GM12878 (cell line): ENCODE measurements around the gene SLC19A1. TPM values are rescaled to one million over a fixed set of nuclear protein-coding genes. Genes with fewer than 3 reads are reported as not detected.

Experiments used
- BCL11A ChIP-seq: IDR thresholded peaks from 2 replicates; pipeline ENCODE4 v1.6.1; 2011; ENCODE audit warnings: low read depth, low read length
- CHD2 ChIP-seq: IDR thresholded peaks from 2 replicates; pipeline ENCODE4 v1.6.1; 2011; ENCODE audit warnings: low read depth, low read length, improper control_type of control experiment, borderline replicate concordance
- CREM ChIP-seq: IDR thresholded peaks from 2 replicates; pipeline ENCODE4 v1.6.1; 2014; ENCODE audit warnings: antibody characterized with exemption, low read depth
- DPF2 ChIP-seq: fragments of 450-650 bp; IDR thresholded peaks from 2 replicates; pipeline ENCODE4 v1.6.1; 2017; ENCODE audit warnings: mild to moderate bottlenecking
- FOXK2 ChIP-seq: fragments of 450-650 bp; IDR thresholded peaks from 2 replicates; pipeline ENCODE4 v1.6.1; 2017; ENCODE audit warnings: mild to moderate bottlenecking, moderate library complexity
- HDAC2 ChIP-seq: fragments of 200-600 bp; sonication (generic); IDR thresholded peaks from 2 replicates; pipeline ENCODE4 v1.6.1; 2017
- JUNB ChIP-seq: IDR thresholded peaks from 2 replicates; pipeline ENCODE4 v1.6.1; 2016; ENCODE audit warnings: antibody characterized with exemption, mild to moderate bottlenecking
- KDM1A ChIP-seq: fragments of 200-600 bp; sonication (generic); IDR thresholded peaks from 2 replicates; pipeline ENCODE4 v1.6.1; 2016; ENCODE audit warnings: borderline replicate concordance
- MEF2A ChIP-seq: IDR thresholded peaks from 2 replicates; pipeline ENCODE4 v1.6.1; 2011; ENCODE audit warnings: low read depth, mild to moderate bottlenecking, low read length, moderate library complexity; ENCODE audit not compliant: insufficient read depth
- PML ChIP-seq: IDR thresholded peaks from 2 replicates; pipeline ENCODE4 v1.6.1; 2012; ENCODE audit warnings: low read length, inconsistent platforms
- POU2F2 ChIP-seq: IDR thresholded peaks from 3 replicates; pipeline ENCODE4 v1.6.1; 2011; ENCODE audit warnings: low read depth, mild to moderate bottlenecking, low read length, borderline replicate concordance
- RAD21 ChIP-seq: IDR thresholded peaks from 2 replicates; pipeline ENCODE4 v1.6.1; 2011; ENCODE audit warnings: mild to moderate bottlenecking, low read depth, low read length, moderate library complexity; ENCODE audit not compliant: insufficient read depth
- RELA ChIP-seq: fragments of 450-650 bp; IDR thresholded peaks from 2 replicates; pipeline ENCODE4 v1.8.0; 2014; ENCODE audit warnings: borderline replicate concordance; ENCODE audit not compliant: partially characterized antibody
- ZBED1 ChIP-seq: IDR thresholded peaks from 2 replicates; pipeline ENCODE4 v1.6.1; 2016; ENCODE audit warnings: borderline replicate concordance
- polyA plus RNA-seq, 11 experiments: library from polyadenylated mRNA; depleted of rRNA in 4 of 11; unstranded in 6 of 11; stranded (reverse) in 5 of 11; fragments of >200 nt; fragmentation: Nextera tagmentation in 4 of 11; fragmentation: Illumina TruSeq in 1 of 11; extraction: Ambion mirVana in 4 of 11; extraction: Trizol in 1 of 11; gene quantifications; 1 replicate in 1 of 11; 2 replicates in 10 of 11; pipeline versions ENCODE4 v1.2.1 to v1.2.3, GENCODE V29; 2011 to 2016; ENCODE audit warnings: inconsistent platforms in 2 of 11, missing spikeins in 2 of 11, low read depth in 1 of 11
- total RNA-seq, 4 experiments: library from RNA; depleted of rRNA in 3 of 4; stranded (reverse); fragments of >200 nt in 3 of 4; fragmentation: Illumina TruSeq in 1 of 4; extraction: Trizol in 1 of 4; gene quantifications; 2 replicates each; pipeline versions ENCODE4 v1.2.1 to v1.2.3, GENCODE V29; 2013 to 2021
- TF ChIP-seq, protein P1 (sequence below): fragments of 150-350 bp; IDR thresholded peaks from 2 replicates; pipeline ENCODE4 v1.6.1; 2014; ENCODE audit warnings: mild to moderate bottlenecking, low read depth, low read length
- TF ChIP-seq, protein P2 (sequence below): IDR thresholded peaks from 2 replicates; pipeline ENCODE4 v1.6.1; 2011; ENCODE audit warnings: low read depth, low read length, improper control_type of control experiment, borderline replicate concordance
- TF ChIP-seq, protein P3 (sequence below): fragments of 450-650 bp; IDR thresholded peaks from 2 replicates; pipeline ENCODE4 v1.6.1; 2017; ENCODE audit warnings: borderline replicate concordance
- TF ChIP-seq, protein P4 (sequence below): IDR thresholded peaks from 2 replicates; pipeline ENCODE4 v1.6.1; 2011; ENCODE audit warnings: mild to moderate bottlenecking, low read depth, low read length, moderate library complexity; ENCODE audit not compliant: insufficient replicate concordance
- TF ChIP-seq, protein P5 (sequence below): fragments of 450-650 bp; formaldehyde crosslinking; IDR thresholded peaks from 2 replicates; pipeline ENCODE4 v1.5.0; 2022; ENCODE audit warnings: mild to moderate bottlenecking, missing genetic modification characterization

SLC19A1 gene
- total and polyA plus RNA-seq, 10 of the 15 experiments (the other 5 are each of a cell fraction or from before 2014, with no cell fraction given), result 0.42 to 49.7 (median 12.2) TPM

DNA sequence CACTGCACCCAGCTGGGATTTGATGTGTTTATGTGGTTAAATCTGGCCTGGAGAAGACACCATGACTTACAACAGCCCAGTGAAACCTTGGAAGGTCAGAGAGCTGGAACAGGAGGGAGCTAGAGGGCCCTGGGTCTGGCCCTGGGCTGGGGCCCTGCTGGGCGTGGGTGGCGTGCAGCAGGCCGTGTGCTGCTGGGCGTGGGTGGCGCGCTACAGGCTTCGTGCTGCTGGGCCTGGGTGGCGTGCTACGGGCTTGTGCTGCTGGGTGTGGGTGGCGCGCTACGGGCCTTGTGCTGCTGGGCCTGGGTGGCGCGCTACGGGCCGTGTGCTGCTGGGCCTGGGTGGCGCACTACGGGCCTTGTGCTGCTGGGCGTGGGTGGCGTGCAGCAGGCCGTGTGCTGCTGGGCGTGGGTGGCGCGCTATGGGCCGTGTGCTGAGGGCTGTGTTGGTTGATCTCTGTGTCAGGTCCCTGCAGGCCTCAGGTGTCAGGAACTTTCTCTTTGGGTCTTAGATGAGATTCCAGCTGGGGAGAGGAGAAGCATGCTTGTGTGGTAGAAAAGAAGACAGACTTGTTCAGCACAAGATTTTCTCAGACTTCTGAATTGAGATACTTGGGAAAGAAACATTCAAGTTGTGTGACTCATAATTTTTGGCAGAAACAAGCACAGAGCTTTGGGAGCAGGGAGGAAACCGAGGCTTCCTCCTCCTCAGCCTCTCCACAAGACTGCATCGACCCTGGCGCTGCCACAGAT, 71.3 kb downstream of the SLC19A1 start (continued):
- TF ChIP-seq POU2F2, result no peak
- TF ChIP-seq, protein P1, sequence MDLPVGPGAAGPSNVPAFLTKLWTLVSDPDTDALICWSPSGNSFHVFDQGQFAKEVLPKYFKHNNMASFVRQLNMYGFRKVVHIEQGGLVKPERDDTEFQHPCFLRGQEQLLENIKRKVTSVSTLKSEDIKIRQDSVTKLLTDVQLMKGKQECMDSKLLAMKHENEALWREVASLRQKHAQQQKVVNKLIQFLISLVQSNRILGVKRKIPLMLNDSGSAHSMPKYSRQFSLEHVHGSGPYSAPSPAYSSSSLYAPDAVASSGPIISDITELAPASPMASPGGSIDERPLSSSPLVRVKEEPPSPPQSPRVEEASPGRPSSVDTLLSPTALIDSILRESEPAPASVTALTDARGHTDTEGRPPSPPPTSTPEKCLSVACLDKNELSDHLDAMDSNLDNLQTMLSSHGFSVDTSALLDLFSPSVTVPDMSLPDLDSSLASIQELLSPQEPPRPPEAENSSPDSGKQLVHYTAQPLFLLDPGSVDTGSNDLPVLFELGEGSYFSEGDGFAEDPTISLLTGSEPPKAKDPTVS, result no peak
- no peak for TF ChIP-seq RAD21
- TF ChIP-seq, protein P2, sequence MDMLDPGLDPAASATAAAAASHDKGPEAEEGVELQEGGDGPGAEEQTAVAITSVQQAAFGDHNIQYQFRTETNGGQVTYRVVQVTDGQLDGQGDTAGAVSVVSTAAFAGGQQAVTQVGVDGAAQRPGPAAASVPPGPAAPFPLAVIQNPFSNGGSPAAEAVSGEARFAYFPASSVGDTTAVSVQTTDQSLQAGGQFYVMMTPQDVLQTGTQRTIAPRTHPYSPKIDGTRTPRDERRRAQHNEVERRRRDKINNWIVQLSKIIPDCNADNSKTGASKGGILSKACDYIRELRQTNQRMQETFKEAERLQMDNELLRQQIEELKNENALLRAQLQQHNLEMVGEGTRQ, result no peak
- 0 out of 2 replicates have a peak, but pooled peaks have one; percentile 28 for TF ChIP-seq DPF2
- TF ChIP-seq KDM1A, result no peak
- TF ChIP-seq CREM, result no peak
- TF ChIP-seq FOXK2, result no peak
- no peak for TF ChIP-seq JUNB
- TF ChIP-seq HDAC2, result no peak
- no peak for TF ChIP-seq RELA
- TF ChIP-seq ZBED1, result no peak
- TF ChIP-seq, protein P3, sequence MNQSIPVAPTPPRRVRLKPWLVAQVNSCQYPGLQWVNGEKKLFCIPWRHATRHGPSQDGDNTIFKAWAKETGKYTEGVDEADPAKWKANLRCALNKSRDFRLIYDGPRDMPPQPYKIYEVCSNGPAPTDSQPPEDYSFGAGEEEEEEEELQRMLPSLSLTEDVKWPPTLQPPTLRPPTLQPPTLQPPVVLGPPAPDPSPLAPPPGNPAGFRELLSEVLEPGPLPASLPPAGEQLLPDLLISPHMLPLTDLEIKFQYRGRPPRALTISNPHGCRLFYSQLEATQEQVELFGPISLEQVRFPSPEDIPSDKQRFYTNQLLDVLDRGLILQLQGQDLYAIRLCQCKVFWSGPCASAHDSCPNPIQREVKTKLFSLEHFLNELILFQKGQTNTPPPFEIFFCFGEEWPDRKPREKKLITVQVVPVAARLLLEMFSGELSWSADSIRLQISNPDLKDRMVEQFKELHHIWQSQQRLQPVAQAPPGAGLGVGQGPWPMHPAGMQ, result no peak
- no peak for TF ChIP-seq PML
- TF ChIP-seq, protein P4, sequence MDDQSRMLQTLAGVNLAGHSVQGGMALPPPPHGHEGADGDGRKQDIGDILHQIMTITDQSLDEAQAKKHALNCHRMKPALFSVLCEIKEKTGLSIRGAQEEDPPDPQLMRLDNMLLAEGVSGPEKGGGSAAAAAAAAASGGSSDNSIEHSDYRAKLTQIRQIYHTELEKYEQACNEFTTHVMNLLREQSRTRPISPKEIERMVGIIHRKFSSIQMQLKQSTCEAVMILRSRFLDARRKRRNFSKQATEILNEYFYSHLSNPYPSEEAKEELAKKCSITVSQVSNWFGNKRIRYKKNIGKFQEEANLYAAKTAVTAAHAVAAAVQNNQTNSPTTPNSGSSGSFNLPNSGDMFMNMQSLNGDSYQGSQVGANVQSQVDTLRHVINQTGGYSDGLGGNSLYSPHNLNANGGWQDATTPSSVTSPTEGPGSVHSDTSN, result no peak
- no peak for TF ChIP-seq BCL11A
- TF ChIP-seq MEF2A, result no peak
- TF ChIP-seq, protein P5, sequence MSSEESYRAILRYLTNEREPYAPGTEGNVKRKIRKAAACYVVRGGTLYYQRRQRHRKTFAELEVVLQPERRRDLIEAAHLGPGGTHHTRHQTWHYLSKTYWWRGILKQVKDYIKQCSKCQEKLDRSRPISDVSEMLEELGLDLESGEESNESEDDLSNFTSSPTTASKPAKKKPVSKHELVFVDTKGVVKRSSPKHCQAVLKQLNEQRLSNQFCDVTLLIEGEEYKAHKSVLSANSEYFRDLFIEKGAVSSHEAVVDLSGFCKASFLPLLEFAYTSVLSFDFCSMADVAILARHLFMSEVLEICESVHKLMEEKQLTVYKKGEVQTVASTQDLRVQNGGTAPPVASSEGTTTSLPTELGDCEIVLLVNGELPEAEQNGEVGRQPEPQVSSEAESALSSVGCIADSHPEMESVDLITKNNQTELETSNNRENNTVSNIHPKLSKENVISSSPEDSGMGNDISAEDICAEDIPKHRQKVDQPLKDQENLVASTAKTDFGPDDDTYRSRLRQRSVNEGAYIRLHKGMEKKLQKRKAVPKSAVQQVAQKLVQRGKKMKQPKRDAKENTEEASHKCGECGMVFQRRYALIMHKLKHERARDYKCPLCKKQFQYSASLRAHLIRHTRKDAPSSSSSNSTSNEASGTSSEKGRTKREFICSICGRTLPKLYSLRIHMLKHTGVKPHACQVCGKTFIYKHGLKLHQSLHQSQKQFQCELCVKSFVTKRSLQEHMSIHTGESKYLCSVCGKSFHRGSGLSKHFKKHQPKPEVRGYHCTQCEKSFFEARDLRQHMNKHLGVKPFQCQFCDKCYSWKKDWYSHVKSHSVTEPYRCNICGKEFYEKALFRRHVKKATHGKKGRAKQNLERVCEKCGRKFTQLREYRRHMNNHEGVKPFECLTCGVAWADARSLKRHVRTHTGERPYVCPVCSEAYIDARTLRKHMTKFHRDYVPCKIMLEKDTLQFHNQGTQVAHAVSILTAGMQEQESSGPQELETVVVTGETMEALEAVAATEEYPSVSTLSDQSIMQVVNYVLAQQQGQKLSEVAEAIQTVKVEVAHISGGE (CRISPR knock-in tag), result no peak
- no peak for TF ChIP-seq CHD2
